IMR-90 (cell line): ENCODE results near the gene SYNRG. TPM values are rescaled to one million over a fixed set of nuclear protein-coding genes. Genes with fewer than 3 reads are reported as not detected.

Experiments
- ATAC-seq: fragments of 200-7000 bp; cut with Tn5 transposase; 2 replicates; pipeline ENCODE4 v1.9.1; 2020; ENCODE audit warnings: low read depth, mild to moderate bottlenecking, moderate library complexity
- BruUV-seq: library from RNA; stranded (reverse); fragments of 400-500 nt; replicated peaks from 2 replicates; lab custom pipeline; 2021; lab: Mats Ljungman, UMichigan
- CTCF ChIA-PET: fragments of 300-600 bp; formaldehyde crosslinking; extraction: SDS; loops from one replicate; lab custom pipeline; 2021; ENCODE audit warnings: antibody characterized with exemption; lab: Yijun Ruan, JAX
- POLR2A ChIA-PET: fragments of 300-600 bp; sonication (Branson Sonifier 250); formaldehyde crosslinking; loops from one replicate; lab custom pipeline; 2022; ENCODE audit warnings: antibody characterized with exemption; ENCODE audit not compliant: unreplicated experiment; lab: Charles Lee
- DNase-seq: peaks from one replicate; pipeline ENCODE4 v3.0.0; 2013
- H2AFZ ChIP-seq: replicated peaks from 2 replicates; pipeline ENCODE3; 2013; ENCODE audit warnings: low read length, mild to moderate bottlenecking; ENCODE audit not compliant: poor library complexity
- H2AK5ac ChIP-seq: 2 replicates; pipeline ENCODE4 v1.6.1; 2013; ENCODE audit warnings: low read depth, low read length, inconsistent platforms
- H2AK9ac ChIP-seq: replicated peaks from 2 replicates; pipeline ENCODE3; 2013; ENCODE audit warnings: mild to moderate bottlenecking, low read depth, low read length, moderate library complexity; ENCODE audit not compliant: poor library complexity
- H2BK120ac ChIP-seq: 2 replicates; pipeline ENCODE4 v1.6.1; 2013; ENCODE audit warnings: low read depth, low read length, inconsistent platforms
- H2BK15ac ChIP-seq: 3 replicates; pipeline ENCODE4 v1.6.1; 2013; ENCODE audit warnings: low read depth, low read length, inconsistent platforms
- H2BK20ac ChIP-seq: 2 replicates; pipeline ENCODE4 v1.6.1; 2013; ENCODE audit warnings: low read depth, mild to moderate bottlenecking, inconsistent platforms, low read length, moderate library complexity
- H2BK5ac ChIP-seq: 2 replicates; pipeline ENCODE4 v1.6.1; 2013; ENCODE audit warnings: mild to moderate bottlenecking, low read depth, low read length, inconsistent platforms; ENCODE audit not compliant: poor library complexity, severe bottlenecking
- H3K14ac ChIP-seq: replicated peaks from 2 replicates; pipeline ENCODE4 v1.6.1; 2013; ENCODE audit warnings: low read depth, low read length, inconsistent platforms
- H3K18ac ChIP-seq: 2 replicates; pipeline ENCODE4 v1.6.1; 2013; ENCODE audit warnings: low read depth, low read length, control low read depth
- H3K23ac ChIP-seq: 2 replicates; pipeline ENCODE4 v1.6.1; 2013; ENCODE audit warnings: low read depth, low read length, inconsistent platforms
- H3K27ac ChIP-seq: 2 replicates; pipeline ENCODE4 v1.5.1; 2013; ENCODE audit warnings: mild to moderate bottlenecking, control low read depth, low read length; ENCODE audit not compliant: insufficient read depth
- H3K27me3 ChIP-seq: 2 replicates; pipeline ENCODE4 v1.6.1; 2013; ENCODE audit warnings: low read length; ENCODE audit not compliant: control insufficient read depth, insufficient read depth
- H3K36me3 ChIP-seq: 2 replicates; pipeline ENCODE4 v1.6.1; 2013; ENCODE audit warnings: low read length, mixed read lengths; ENCODE audit not compliant: control insufficient read depth, insufficient read depth
- H3K4ac ChIP-seq: 2 replicates; pipeline ENCODE4 v1.6.1; 2013; ENCODE audit warnings: low read depth, low read length, inconsistent platforms
- H3K4me1 ChIP-seq: 2 replicates; pipeline ENCODE4 v1.6.1; 2013; ENCODE audit warnings: low read length, mixed read lengths; ENCODE audit not compliant: control insufficient read depth, insufficient read depth
- H3K4me2 ChIP-seq: 2 replicates; pipeline ENCODE4 v1.6.1; 2013; ENCODE audit warnings: low read depth, mild to moderate bottlenecking, control low read depth, low read length, moderate library complexity
- H3K4me3 ChIP-seq: 2 replicates; pipeline ENCODE4 v1.5.1; 2013; ENCODE audit warnings: low read depth, mild to moderate bottlenecking, control low read depth, low read length, moderate library complexity; ENCODE audit not compliant: insufficient read depth
- H3K56ac ChIP-seq: 2 replicates; pipeline ENCODE4 v1.6.1; 2013; ENCODE audit warnings: low read length, inconsistent platforms; ENCODE audit not compliant: insufficient read depth; ENCODE audit errors: extremely low read depth
- H3K79me1 ChIP-seq, 2 experiments: 2 replicates each; pipeline ENCODE4 v1.6.1; 2013; ENCODE audit warnings: low read length in 2 of 2, inconsistent platforms in 1 of 2, low read depth in 1 of 2
- H3K9ac ChIP-seq: 2 replicates; pipeline ENCODE4 v1.6.1; 2013; ENCODE audit warnings: low read depth, low read length, control low read depth
- H3K9me1 ChIP-seq: 2 replicates; pipeline ENCODE4 v1.6.1; 2013; ENCODE audit warnings: low read length, inconsistent platforms; ENCODE audit not compliant: insufficient read depth
- H3K9me3 ChIP-seq: 2 replicates; pipeline ENCODE4 v1.6.1; 2013; ENCODE audit warnings: low read length; ENCODE audit not compliant: control insufficient read depth, insufficient read depth
- H4K20me1 ChIP-seq: 2 replicates; pipeline ENCODE4 v1.6.1; 2013; ENCODE audit warnings: low read length, inconsistent platforms; ENCODE audit not compliant: insufficient read depth
- H4K5ac ChIP-seq: 2 replicates; pipeline ENCODE4 v1.6.1; 2013; ENCODE audit warnings: mild to moderate bottlenecking, low read depth, low read length, control low read depth
- H4K8ac ChIP-seq, 2 experiments: 2 replicates each; pipeline ENCODE4 v1.6.1; 2013; ENCODE audit warnings: low read depth in 2 of 2, low read length in 2 of 2, control low read depth in 1 of 2, inconsistent platforms in 1 of 2
- H4K91ac ChIP-seq: 2 replicates; pipeline ENCODE4 v1.6.1; 2013; ENCODE audit warnings: low read depth, low read length, inconsistent platforms; ENCODE audit not compliant: insufficient read depth
- BHLHE40 ChIP-seq: fragments of 150-350 bp; IDR thresholded peaks from 2 replicates; pipeline ENCODE4 v1.6.1; 2016; ENCODE audit warnings: mild to moderate bottlenecking, low read depth, low read length
- CEBPB ChIP-seq: IDR thresholded peaks from 2 replicates; pipeline ENCODE4 v1.6.1; 2012; ENCODE audit warnings: low read depth, low read length, improper control_type of control experiment
- CTCF ChIP-seq: conservative IDR thresholded peaks from 2 replicates; pipeline ENCODE4 v1.5.1; 2012; ENCODE audit warnings: mild to moderate bottlenecking, low read depth, low read length, improper control_type of control experiment
- FOS ChIP-seq: fragments of 150-350 bp; IDR thresholded peaks from 2 replicates; pipeline ENCODE4 v1.6.1; 2016; ENCODE audit warnings: low read depth, low read length
- MAZ ChIP-seq: IDR thresholded peaks from 2 replicates; pipeline ENCODE4 v1.6.1; 2012; ENCODE audit warnings: low read depth, mild to moderate bottlenecking, low read length, improper control_type of control experiment, moderate library complexity, borderline replicate concordance
- MXI1 ChIP-seq: IDR thresholded peaks from 2 replicates; pipeline ENCODE4 v1.6.1; 2012; ENCODE audit warnings: low read depth, mild to moderate bottlenecking, low read length, moderate library complexity, borderline replicate concordance
- NFE2L2 ChIP-seq: fragments of 150-350 bp; IDR thresholded peaks from 2 replicates; pipeline ENCODE4 v1.6.1; 2016; ENCODE audit warnings: low read depth, mild to moderate bottlenecking, low read length
- POLR2A ChIP-seq: IDR thresholded peaks from 2 replicates; pipeline ENCODE4 v1.6.1; 2012; ENCODE audit warnings: mild to moderate bottlenecking, low read depth, low read length
- RAD21 ChIP-seq: IDR thresholded peaks from 2 replicates; pipeline ENCODE4 v1.6.1; 2012; ENCODE audit warnings: low read length, improper control_type of control experiment
- RCOR1 ChIP-seq: IDR thresholded peaks from 2 replicates; pipeline ENCODE4 v1.6.1; 2012; ENCODE audit warnings: mild to moderate bottlenecking, low read length, improper control_type of control experiment; ENCODE audit not compliant: insufficient replicate concordance
- RFX5 ChIP-seq: IDR thresholded peaks from 2 replicates; pipeline ENCODE4 v1.8.0; 2012; ENCODE audit warnings: low read depth, mild to moderate bottlenecking, low read length, moderate library complexity
- SMC3 ChIP-seq: fragments of 150-350 bp; IDR thresholded peaks from 2 replicates; pipeline ENCODE4 v1.6.1; 2016; ENCODE audit warnings: low read depth, mild to moderate bottlenecking, antibody characterized with exemption, low read length, moderate library complexity
- WGBS, 2 experiments: methylation state at CpG; one replicate each; pipeline versions ENCODE4 v1.1.5 to v1.1.7; 2013; ENCODE audit warnings: missing lambda C conversion rate in 2 of 2; ENCODE audit not compliant: insufficient read length in 1 of 2; ENCODE audit errors: extremely low coverage in 2 of 2; 5-methylcytosine and 5-hydroxymethylcytosine counted together
- dilution Hi-C: fragments of 300-500 bp; cut with HindIII; formaldehyde crosslinking; loops from one replicate; pipeline ENCODE4 v1.14.3; 2018; ENCODE audit warnings: low sequenced_read_pairs; ENCODE audit not compliant: unreplicated experiment
- in situ Hi-C: fragments of 300-500 bp; cut with MboI; formaldehyde crosslinking; loops from 3 replicates; pipeline ENCODE4 v1.14.3; 2019; ENCODE audit warnings: low sequenced_read_pairs, inconsistent platforms, mixed read lengths
- intact Hi-C: fragments of 100-400 bp; cut with micrococcal nuclease; formaldehyde crosslinking; loops from 2 replicates; pipeline ENCODE4 v1.10.0; 2022
- polyA plus RNA-seq, 3 experiments: library from polyadenylated mRNA; depleted of rRNA; stranded (reverse); fragments of >200 nt; gene quantifications; 2 replicates each; pipeline ENCODE4 v1.2.3, GENCODE V29; 2012; ENCODE audit warnings: low replicate concordance in 1 of 3
- total RNA-seq: library from RNA; depleted of rRNA; stranded (reverse); fragments of >200 nt; gene quantifications from 2 replicates; pipeline ENCODE4 v1.2.3, GENCODE V29; 2012
- TF ChIP-seq, protein P1 (sequence below): fragments of 150-350 bp; IDR thresholded peaks from 2 replicates; pipeline ENCODE4 v1.6.1; 2017; ENCODE audit warnings: mild to moderate bottlenecking, antibody characterized with exemption, low read length, low read depth

The SYNRG gene
- total and polyA plus RNA-seq, 2 of the 4 experiments (the other 2 are of a cell fraction), result 11.7 to 15.2 TPM

GRCh38 chr17:37493249-37494027, 115.8 kb downstream of the SYNRG start (continued):
- 0 out of 2 replicates have a peak, but pooled peaks have one; percentile 39 for TF ChIP-seq MXI1

GRCh38 chr17:37492167-37492566, 117.1 kb downstream of the SYNRG start:
- no peak overlapping the region for H2AK9ac ChIP-seq
- intact Hi-C loops, result loop anchor here (5.0 kb wide), 2 partner anchors 45 to 890 kb away; partner anchors contain the start of gene MRM1
- H3K9me3 ChIP-seq, result no peaks in the 10 kb centered on the region
- peaks cover 12% of the 10 kb centered on the region for H3K9me1 ChIP-seq
- dilution Hi-C loops, result no loop called here
- H2BK120ac ChIP-seq, result peak overlapping the region; percentile 72
- peak overlapping the region; percentile 58; the same call in 1 of the 2 replicates for H2BK20ac ChIP-seq
- peak overlapping the region; percentile 95; the same call in 1 of the 2 replicates for H3K4me3 ChIP-seq
- peak overlapping the region; percentile 58 for H3K14ac ChIP-seq
- H3K56ac ChIP-seq, result peak overlapping the region; percentile 41; the same call in 1 of the 2 replicates
- DNase-seq (no peak), ATAC-seq (no peak)
- H3K36me3 ChIP-seq, result no peaks in the 10 kb centered on the region; the same call in 1 of the 2 replicates
- no peak overlapping the region for H3K27ac ChIP-seq
- no CpG with 5 or more reads among the region's 4 CpGs for WGBS, 2 experiments
- H3K4me2 ChIP-seq, result peak overlapping the region; percentile 61; the same call in 1 of the 2 replicates
- H3K9ac ChIP-seq, result peak overlapping the region; percentile 18; the same call in 1 of the 2 replicates
- peak overlapping the region; percentile 81; the same call in 2 of the 3 replicates for H2BK15ac ChIP-seq
- H3K18ac ChIP-seq, result no peak overlapping the region; the same call in 1 of the 2 replicates
- H3K4me1 ChIP-seq, result peaks cover 17% of the 10 kb centered on the region
- H4K8ac ChIP-seq, result peak overlapping the region in 1 of 2 experiments; percentile 74; a peak in 2 of 4 replicates
- in situ Hi-C loops, result no loop called here
- ChIA-PET POLR2A (no interaction called here), CTCF (no interaction called here)
- peak overlapping the region; percentile 37; the same call in 1 of the 2 replicates for H4K91ac ChIP-seq
- H3K4ac ChIP-seq, result peak overlapping the region; percentile 62; the same call in 1 of the 2 replicates
- peak overlapping the region; percentile 85 for H2BK5ac ChIP-seq
- H4K5ac ChIP-seq, result no peak overlapping the region
- no TSS peak for BruUV-seq
- peak overlapping the region; percentile 68; the same call in 1 of the 2 replicates for H2AK5ac ChIP-seq
- H4K20me1 ChIP-seq, result peaks cover 59% of the 10 kb centered on the region
- peak overlapping the region; percentile 86 for H3K23ac ChIP-seq
- H2AFZ ChIP-seq, result no peak overlapping the region
- H3K79me1 ChIP-seq, result peaks cover 0 to 43% of the 10 kb centered on the region in 2 experiments; a peak in 2 of 4 replicates
- no peaks in the 10 kb centered on the region for H3K27me3 ChIP-seq
- TF ChIP-seq NFE2L2 (no peak), CEBPB (no peak), FOS (no peak), MXI1 (no peak), RAD21 (no peak), MAZ (no peak), RFX5 (no peak), CTCF (no peak), SMC3 (no peak), POLR2A (no peak), RCOR1 (no peak), BHLHE40 (no peak)
- TF ChIP-seq, protein P1, sequence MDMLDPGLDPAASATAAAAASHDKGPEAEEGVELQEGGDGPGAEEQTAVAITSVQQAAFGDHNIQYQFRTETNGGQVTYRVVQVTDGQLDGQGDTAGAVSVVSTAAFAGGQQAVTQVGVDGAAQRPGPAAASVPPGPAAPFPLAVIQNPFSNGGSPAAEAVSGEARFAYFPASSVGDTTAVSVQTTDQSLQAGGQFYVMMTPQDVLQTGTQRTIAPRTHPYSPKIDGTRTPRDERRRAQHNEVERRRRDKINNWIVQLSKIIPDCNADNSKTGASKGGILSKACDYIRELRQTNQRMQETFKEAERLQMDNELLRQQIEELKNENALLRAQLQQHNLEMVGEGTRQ, result no peak
